Head of caudate nucleus (tissue), 42 donors: ENCODE data around the gene CD70.
A peak's percentile ranks its signal among the peaks of the same experiment; 100 is the strongest.
"Not testable (repeated sequence)": the region's sequence is repeated elsewhere in the genome, so short reads cannot be mapped to it uniquely, and the experiment has no call there.

Source experiments
- DNase-seq, 42 donors: peaks; one replicate each; pipeline versions ENCODE4 v3.0.0 to v3.0.0-alpha.2; 2020 to 2021; ENCODE audit warnings: mixed read lengths in 7 of 42
- intact Hi-C: fragments of 100-400 bp; cut with DNase I; formaldehyde crosslinking; loops from one replicate; pipeline ENCODE4 v1.15.0; 2022

The CD70 gene, protein sequence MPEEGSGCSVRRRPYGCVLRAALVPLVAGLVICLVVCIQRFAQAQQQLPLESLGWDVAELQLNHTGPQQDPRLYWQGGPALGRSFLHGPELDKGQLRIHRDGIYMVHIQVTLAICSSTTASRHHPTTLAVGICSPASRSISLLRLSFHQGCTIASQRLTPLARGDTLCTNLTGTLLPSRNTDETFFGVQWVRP

GRCh38 chr19:6590827-6591319 is at the start of gene CD70:
CD70 (minus strand) TSS chr19:6591150; CDS start chr19:6591002, 148 bp downstream.
- peak in 6 of 42 donors; percentile 17 to 39 (median 21) for DNase-seq
- intact Hi-C loops, result no loop called here

DNA sequence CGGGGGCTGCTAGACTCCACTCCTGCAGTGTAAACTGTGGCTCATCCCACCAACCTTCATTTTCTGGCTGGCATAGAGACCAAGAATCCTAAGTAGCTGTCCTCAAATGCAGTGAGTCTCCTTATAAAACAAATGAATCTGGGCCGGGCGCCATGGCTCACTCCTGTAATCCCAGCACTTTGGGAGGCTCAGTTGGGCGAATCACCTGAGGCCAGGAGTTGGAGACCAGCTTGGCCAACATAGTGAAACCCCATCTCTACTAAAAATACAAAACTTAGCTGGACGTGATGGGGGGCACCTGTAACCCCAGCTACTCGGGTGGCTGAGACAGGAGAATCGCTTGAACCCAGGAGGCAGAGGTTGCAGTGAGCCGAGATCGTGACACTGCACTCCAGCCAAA is 49.4 kb upstream of the CD70 start:
- DNase-seq, result peak in 2 of 42 donors; percentile 12 to 32
- intact Hi-C loops, result not testable (repeated sequence)

DNA sequence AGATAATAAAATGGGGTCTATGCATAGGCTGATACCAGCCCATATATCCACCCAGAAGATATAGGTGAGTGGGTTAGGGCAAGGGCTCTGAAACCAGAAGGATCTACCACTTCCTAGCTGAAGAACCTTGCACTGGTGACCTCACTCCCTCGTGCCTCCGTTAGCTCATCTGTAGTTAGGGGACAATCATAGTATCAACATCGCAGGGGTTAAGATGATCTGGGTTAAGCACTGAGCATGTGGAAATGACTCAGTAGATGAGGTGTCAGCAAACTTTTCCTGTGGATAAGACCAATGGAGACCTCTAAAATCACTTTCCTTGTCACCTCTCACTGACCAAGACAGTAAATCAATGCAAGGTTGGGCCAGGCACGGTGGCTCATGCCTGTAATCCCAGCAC is 48.5 kb upstream of the CD70 start:
- intact Hi-C loops, result loop anchor here (10.0 kb wide), 1 partner anchor 115 kb away; no protein-coding TSS in a partner anchor
- DNase-seq, result peak in 1 of 42 donors; percentile 9

GRCh38 chr19:6633456-6633813 is 42.5 kb upstream of the CD70 start:
- peak in 1 of 42 donors; percentile 4 for DNase-seq

GRCh38 chr19:6632747-6633455 is 42.0 kb upstream of the CD70 start:
- peak; percentile 40 to 93 (median 82) for DNase-seq
- intact Hi-C loops, result loop anchor here (1.0 to 10.0 kb wide), 2 partner anchors 116 to 122 kb away; no protein-coding TSS in a partner anchor

More at GRCh38 chr19:6633456-6633813, 42.5 kb upstream of the CD70 start:
- intact Hi-C loops, result loop anchor here (1.0 to 10.0 kb wide), 2 partner anchors 116 to 121 kb away; no protein-coding TSS in a partner anchor

DNA sequence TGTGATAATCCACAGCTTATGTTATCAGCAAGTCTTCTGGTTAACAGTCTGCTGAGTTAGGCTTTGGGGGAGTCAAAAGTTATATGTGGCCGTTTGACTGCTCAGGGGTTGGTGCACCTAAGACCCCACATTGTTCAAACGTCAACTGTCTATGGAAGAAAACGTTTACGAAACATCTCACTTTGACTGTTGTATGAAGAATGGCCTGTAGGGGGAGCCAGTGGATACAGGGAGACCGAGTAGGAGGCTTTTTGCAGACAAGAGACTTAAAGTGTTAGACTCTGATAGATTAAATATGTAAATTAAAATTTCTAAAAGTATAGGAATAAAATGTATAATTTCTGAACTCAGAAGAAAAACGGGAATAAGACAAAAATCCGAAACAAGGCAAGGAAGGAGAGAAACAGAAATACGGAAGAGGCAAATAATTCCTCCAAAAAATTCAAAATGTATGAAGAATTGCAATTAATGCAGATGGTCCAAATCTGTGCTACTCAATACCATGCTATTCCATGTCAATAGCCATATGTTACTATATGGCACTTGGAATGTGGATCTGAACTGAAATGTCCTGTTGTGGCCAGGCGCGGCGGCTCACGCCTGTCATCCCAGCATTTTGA is 41.2 kb upstream of the CD70 start:
- intact Hi-C loops, result loop anchor here (10.0 kb wide), 1 partner anchor 123 kb away; no protein-coding TSS in a partner anchor
- DNase-seq, result peak in 40 of 42 donors; percentile 8 to 96 (median 76)

DNA sequence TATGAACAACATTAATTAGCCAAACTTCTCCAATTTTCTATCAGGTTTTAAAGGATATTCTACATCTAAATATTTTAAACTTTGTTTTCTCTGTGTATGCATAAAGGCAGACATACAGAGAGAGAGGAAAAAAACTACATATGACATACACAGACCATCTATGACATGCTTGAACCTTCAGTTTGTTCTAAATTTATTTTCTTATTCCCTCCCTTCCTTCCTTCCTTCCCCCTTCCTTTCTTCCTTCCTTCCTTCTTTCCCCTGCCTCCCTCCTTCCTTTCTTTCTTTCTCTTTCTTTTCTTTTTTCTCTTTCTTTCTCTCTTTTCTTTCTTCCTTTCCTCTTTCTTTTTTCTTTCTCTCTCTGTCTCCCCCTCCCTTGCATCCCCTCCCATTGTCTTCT is 35.8 kb upstream of the CD70 start:
- intact Hi-C loops, result no loop called here
- no peak for DNase-seq

DNA sequence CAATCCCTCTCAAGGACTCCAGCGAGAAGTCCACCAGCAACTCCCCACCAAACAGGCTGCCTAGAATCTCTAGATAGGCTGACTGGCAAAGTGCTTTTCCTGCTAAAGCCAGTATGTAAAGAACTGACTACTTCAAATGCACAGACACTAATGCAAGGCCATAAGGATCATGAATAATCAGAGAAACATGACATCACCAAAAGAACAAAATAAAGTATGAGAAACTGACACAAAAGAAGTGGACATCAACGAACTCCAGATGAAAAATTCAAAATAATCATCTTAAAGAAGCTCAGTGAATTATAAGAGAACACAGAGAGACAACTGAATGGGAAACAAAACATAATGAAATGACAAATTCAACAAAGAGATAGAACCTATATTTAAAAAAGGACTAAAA is 26.4 kb upstream of the CD70 start:
- intact Hi-C loops, result no loop called here
- DNase-seq, result no peak

GRCh38 chr19:6616011-6616410 is 25.1 kb upstream of the CD70 start:
- no peak for DNase-seq
- intact Hi-C loops, result no loop called here

GRCh38 chr19:6613711-6614110 is 22.8 kb upstream of the CD70 start:
- intact Hi-C loops, result no loop called here
- no peak for DNase-seq

- DNase-seq, result no peak
- intact Hi-C loops, result no loop called here
These were observed 20.2 kb upstream of the CD70 start for GRCh38 chr19:6610934-6611852.

DNA sequence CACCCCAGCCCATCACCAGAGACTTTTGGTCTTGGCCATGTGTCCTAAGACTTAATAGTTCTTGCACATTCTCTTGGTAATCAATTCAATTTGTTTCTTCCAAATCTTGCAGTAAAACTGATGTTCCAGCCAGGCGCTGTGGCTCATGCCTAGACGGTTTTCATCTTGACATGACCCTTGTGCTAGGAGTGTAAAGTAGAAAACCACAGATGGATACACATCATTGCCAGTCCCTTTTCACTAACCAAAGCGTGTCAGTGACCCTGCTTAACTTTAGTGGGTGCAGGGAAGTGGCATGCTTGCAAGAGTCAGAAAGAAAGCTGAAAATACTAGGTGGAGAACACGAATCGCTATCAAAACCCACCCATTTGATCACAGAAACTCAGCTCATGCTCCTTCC is 18.0 kb upstream of the CD70 start:
- no peak for DNase-seq
- intact Hi-C loops, result no loop called here

- intact Hi-C loops, DNase-seq: not testable (repeated sequence)
These were observed 17.2 kb upstream of the CD70 start for GRCh38 chr19:6608146-6608545.

DNA sequence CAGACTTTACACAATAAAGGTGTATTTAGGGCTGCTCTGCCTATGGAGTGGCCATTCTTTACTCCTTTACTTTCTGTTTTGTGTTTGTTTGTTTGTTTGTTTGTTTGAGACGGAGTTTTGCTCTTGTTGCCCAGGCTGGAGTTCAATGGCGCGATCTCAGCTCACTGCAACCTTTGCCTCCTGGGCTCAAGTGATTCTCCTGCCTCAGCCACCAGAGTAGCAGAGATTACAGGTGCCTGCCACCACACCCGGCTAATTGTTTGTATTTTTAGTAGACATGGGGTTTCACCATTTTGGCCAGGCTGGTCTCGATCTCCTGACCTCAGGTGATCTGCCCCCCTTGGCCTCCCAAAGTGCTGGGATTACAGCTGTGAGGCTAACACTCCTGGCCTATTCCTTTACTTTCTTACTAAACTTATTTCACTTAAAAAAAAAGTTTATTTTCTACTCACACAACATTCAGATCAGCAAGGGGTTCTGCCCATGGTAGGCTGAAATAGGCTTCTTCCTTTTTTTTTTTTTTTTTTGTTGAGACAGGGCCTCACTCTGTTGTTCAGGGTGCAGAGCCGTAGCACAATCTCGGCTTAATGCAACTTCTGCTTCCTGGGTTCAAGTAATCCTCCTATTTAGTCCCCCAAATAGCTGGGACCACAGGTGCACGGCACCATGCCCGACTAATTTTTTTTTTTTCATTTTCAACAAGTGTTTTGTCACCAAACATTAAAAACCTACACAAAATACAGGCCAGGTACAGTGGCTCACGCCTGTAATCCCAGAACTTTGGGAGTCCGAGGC is 15.5 kb upstream of the CD70 start:
- DNase-seq, intact Hi-C loops: not testable (repeated sequence)

DNA sequence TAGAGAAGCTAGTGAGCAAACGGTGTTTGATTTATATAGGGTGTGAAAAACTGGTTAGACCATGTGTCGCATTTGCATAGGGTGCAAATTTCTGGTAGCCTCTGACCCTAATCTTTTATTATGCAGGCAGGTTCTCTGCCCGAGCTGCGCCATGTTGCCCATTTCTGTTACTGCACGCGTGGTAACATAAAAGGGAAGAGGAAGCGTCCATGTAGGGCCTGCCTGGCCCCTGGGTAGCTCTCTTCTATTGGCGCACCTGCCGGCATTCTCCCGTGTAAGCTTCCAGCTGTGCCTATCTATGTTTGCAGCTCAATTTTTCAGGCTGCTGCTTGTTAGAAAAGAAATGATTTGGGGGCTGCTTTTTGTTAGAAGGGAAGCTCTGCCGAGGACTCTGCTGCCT is 14.0 kb upstream of the CD70 start:
- no peak for DNase-seq
- intact Hi-C loops, result no loop called here

GRCh38 chr19:6602729-6603114 is 11.8 kb upstream of the CD70 start:
- intact Hi-C loops, result no loop called here
- DNase-seq, result no peak

DNA sequence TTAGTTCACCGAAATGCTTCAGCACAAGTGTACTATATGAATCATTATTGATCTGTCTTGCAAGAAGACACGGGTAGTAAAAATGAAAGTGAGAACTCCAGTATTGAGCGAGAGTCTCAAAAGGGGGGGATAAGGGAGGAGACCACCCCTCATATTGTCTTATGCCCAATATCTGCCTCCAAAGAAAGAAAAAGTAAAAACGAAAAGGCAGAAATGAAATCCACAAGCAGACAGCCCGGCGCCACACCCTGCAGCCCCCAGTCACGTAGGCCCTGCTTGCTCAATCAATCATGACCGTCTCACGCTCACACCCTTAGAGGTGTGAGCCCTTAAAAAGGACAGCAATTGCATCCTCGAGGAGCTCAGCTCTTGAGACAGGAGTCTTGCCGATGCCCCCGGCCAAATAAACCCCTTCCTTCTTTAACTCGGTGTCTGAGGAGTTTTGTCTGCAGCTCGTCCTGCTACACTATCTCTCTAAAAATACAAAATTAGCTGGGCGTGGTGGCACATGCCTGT is 10.6 kb upstream of the CD70 start:
- DNase-seq, intact Hi-C loops: not testable (repeated sequence)
